ENCODE data around the gene CIAO1. TPM values are rescaled to one million over a fixed set of nuclear protein-coding genes. Genes with fewer than 3 reads are reported as not detected.
A peak's percentile ranks its signal among the peaks of the same experiment; 100 is the strongest.

CIAO1 gene
- total RNA-seq, 3 donors from 2014 or later (not counting 1 experiment from before 2014, with no cell fraction given), result 74.9 to 109 (median 106) TPM

GRCh38 chr2:96267159-96267971 lies 1.3 kb downstream of the CIAO1 start:
- Mint-ChIP-seq H3K4me1 (peaks cover 37 to 41% of the 10 kb centered on the region in 2 donors), H3K4me3 (peak overlapping the region; percentile 82), H3K9me3 (no peaks in the 10 kb centered on the region), H3K27ac (peak overlapping the region; percentile 92), H3K36me3 (peaks cover 8% of the 10 kb centered on the region), H3K27me3 (ENCODE audit: low read depth in 2 of 2) (no peaks in the 10 kb centered on the region)
- 62% methylated on average over 11 of the region's 12 CpGs for WGBS (ENCODE audit: insufficient coverage)
- Histone ChIP-seq H3K9me3 (ENCODE audit: control insufficient read depth, insufficient read depth, low read length) (no peaks in the 10 kb centered on the region), H3K4me1 (ENCODE audit: control insufficient read depth, insufficient read depth, low read length) (peaks cover 34% of the 10 kb centered on the region), H3K4me3 (ENCODE audit: low read length) (no peak overlapping the region), H3K27ac (ENCODE audit: low read length) (peak overlapping the region; percentile 37), H3K27me3 (ENCODE audit: control insufficient read depth, insufficient read depth, low read length) (no peaks in the 10 kb centered on the region), H3K36me3 (ENCODE audit: control insufficient read depth, insufficient read depth, low read length) (peaks cover 37% of the 10 kb centered on the region)
- TF ChIP-seq CTCF (IDR thresholded peaks at IDR 0.05), result no peak
- peak; percentile 37 to 69 for DNase-seq
- ATAC-seq, result no peak
- intact Hi-C loops (cut with micrococcal nuclease), result loop anchor here (2.0 to 10.0 kb wide), 5 partner anchors 37 to 243 kb away; partner anchors contain the start of genes NEURL3, SNRNP200 and STARD7

- Mint-ChIP-seq H3K4me3 (no peak overlapping the region), H3K9me3 (no peaks in the 10 kb centered on the region), H3K36me3 (peaks cover 8% of the 10 kb centered on the region), H3K4me1 (peaks cover 15 to 19% of the 10 kb centered on the region in 2 donors), H3K27me3 (ENCODE audit: low read depth in 2 of 2) (no peaks in the 10 kb centered on the region), H3K27ac (no peak overlapping the region)
- 95% methylated on average over 3 of the region's 3 CpGs for WGBS (ENCODE audit: insufficient coverage)
- intact Hi-C loops (cut with micrococcal nuclease), result no loop called here
- Histone ChIP-seq H3K9me3 (ENCODE audit: control insufficient read depth, insufficient read depth, low read length) (no peaks in the 10 kb centered on the region), H3K27me3 (ENCODE audit: control insufficient read depth, insufficient read depth, low read length) (no peaks in the 10 kb centered on the region), H3K36me3 (ENCODE audit: control insufficient read depth, insufficient read depth, low read length) (peaks cover 68% of the 10 kb centered on the region), H3K4me3 (ENCODE audit: low read length) (no peak overlapping the region), H3K27ac (ENCODE audit: low read length) (no peak overlapping the region), H3K4me1 (ENCODE audit: control insufficient read depth, insufficient read depth, low read length) (peaks cover 15% of the 10 kb centered on the region)
- DNase-seq (no peak), ATAC-seq (no peak)
- TF ChIP-seq CTCF (IDR thresholded peaks at IDR 0.05), result no peak
These were observed 6.0 kb downstream of the CIAO1 start for GRCh38 chr2:96271995-96272394.

DNA sequence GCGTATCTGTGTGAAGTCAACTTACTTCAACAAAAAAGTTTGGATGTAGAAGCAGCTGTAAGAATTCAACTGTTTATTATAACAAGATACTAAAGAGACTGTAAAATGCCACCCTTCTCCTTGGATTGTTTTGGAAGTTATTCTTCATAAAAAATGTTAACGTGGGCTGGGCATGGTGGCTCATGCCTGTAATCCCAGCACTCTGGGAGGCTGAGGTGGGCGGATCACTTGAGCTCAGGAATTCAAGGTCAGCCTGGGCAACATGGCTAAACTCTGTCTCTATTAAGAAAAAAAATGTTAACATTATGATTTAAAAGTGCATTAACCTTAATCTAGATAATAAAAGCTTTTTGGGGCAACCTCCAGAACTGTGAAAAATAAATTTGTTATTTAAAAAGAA lies 7.7 kb downstream of the CIAO1 start:
- Histone ChIP-seq H3K9me3 (ENCODE audit: control insufficient read depth, insufficient read depth, low read length) (no peaks in the 10 kb centered on the region), H3K27ac (ENCODE audit: low read length) (no peak overlapping the region), H3K4me1 (ENCODE audit: control insufficient read depth, insufficient read depth, low read length) (no peaks in the 10 kb centered on the region), H3K36me3 (ENCODE audit: control insufficient read depth, insufficient read depth, low read length) (peaks cover 78% of the 10 kb centered on the region), H3K4me3 (ENCODE audit: low read length) (no peak overlapping the region), H3K27me3 (ENCODE audit: control insufficient read depth, insufficient read depth, low read length) (no peaks in the 10 kb centered on the region)
- Mint-ChIP-seq H3K36me3 (peaks cover 13% of the 10 kb centered on the region), H3K27me3 (ENCODE audit: low read depth in 2 of 2) (no peaks in the 10 kb centered on the region), H3K4me1 (peaks cover 2 to 4% of the 10 kb centered on the region in 2 donors), H3K27ac (peak overlapping the region in 1 of 2 donors; percentile 26), H3K4me3 (no peak overlapping the region), H3K9me3 (no peaks in the 10 kb centered on the region)
- 83% methylated on average over 2 of the region's 3 CpGs for WGBS (ENCODE audit: insufficient coverage)
- intact Hi-C loops (cut with micrococcal nuclease), result no loop called here
- DNase-seq, result no peak
- TF ChIP-seq CTCF (IDR thresholded peaks at IDR 0.05), result no peak
- no peak for ATAC-seq

All from natural killer cell (primary cell).